GM21576 (cell line): ENCODE data around the gene ASAP2.
"Not testable (repeated sequence)": the region's sequence is repeated elsewhere in the genome, so short reads cannot be mapped to it uniquely, and the experiment has no call there.

ENCODE experiments used
- ATAC-seq: cut with Tn5 transposase; IDR thresholded peaks from one replicate; pipeline ENCODE4 v1.9.1; 2021; ENCODE audit warnings: mild to moderate bottlenecking, moderate library complexity; ENCODE audit not compliant: unreplicated experiment

ASAP2 gene

GRCh38 chr2:9397201-9397600, 190.6 kb downstream of the ASAP2 start:
- ATAC-seq = no peak

- ATAC-seq = not testable (repeated sequence)
These were observed 191.6 kb downstream of the ASAP2 start for GRCh38 chr2:9398251-9398650.

- ATAC-seq = no peak
These were observed 192.5 kb downstream of the ASAP2 start for GRCh38 chr2:9398881-9399780.

GRCh38 chr2:9400268-9401058, 193.9 kb downstream of the ASAP2 start:
- no peak for ATAC-seq

GRCh38 chr2:9401059-9401547, 194.5 kb downstream of the ASAP2 start:
- ATAC-seq = no peak

GRCh38 chr2:9401646-9402371, 195.2 kb downstream of the ASAP2 start:
- ATAC-seq = no peak

- ATAC-seq = no peak
These were observed 197.3 kb downstream of the ASAP2 start for GRCh38 chr2:9403924-9404323.

- ATAC-seq = no peak
These were observed 197.8 kb downstream of the ASAP2 start for GRCh38 chr2:9404451-9404850.

- no peak for ATAC-seq
These were observed 199.0 kb downstream of the ASAP2 start for GRCh38 chr2:9405636-9406035.

- no peak for ATAC-seq
These were observed 200.1 kb downstream of the ASAP2 start for GRCh38 chr2:9406529-9407362.

- ATAC-seq = no peak
These were observed 200.8 kb downstream of the ASAP2 start for GRCh38 chr2:9407363-9407811.

GRCh38 chr2:9408641-9409151, 202.1 kb downstream of the ASAP2 start:
- ATAC-seq = no peak

GRCh38 chr2:9410108-9410507, 203.5 kb downstream of the ASAP2 start:
- no peak for ATAC-seq

- ATAC-seq = no peak
These were observed 206.2 kb downstream of the ASAP2 start for GRCh38 chr2:9412781-9413180.

GRCh38 chr2:9415516-9416169, 209.0 kb downstream of the ASAP2 start:
- ATAC-seq = no peak

GRCh38 chr2:9416267-9416961, 209.8 kb downstream of the ASAP2 start:
- no peak for ATAC-seq

GRCh38 chr2:9416962-9417316, 210.3 kb downstream of the ASAP2 start:
- no peak for ATAC-seq

- ATAC-seq = no peak
These were observed 211.1 kb downstream of the ASAP2 start for GRCh38 chr2:9417725-9418124.

- no peak for ATAC-seq
These were observed 212.1 kb downstream of the ASAP2 start for GRCh38 chr2:9418746-9419145.
